Stimulated activated CD4-positive, alpha-beta T cell treated with anti-CD3 and anti-CD28 coated beads, Interleukin-15, amount 100 ng/mL, for 48 hours (primary cell): ENCODE results near the gene VPREB1.
"Not testable (repeated sequence)": the region's sequence is repeated elsewhere in the genome, so short reads cannot be mapped to it uniquely, and the experiment has no call there.

Experiments
- DNase-seq, 2 donors: peaks; one replicate each; pipeline ENCODE4 v3.0.0-alpha.2; 2020; ENCODE audit warnings: low read depth in 2 of 2

The VPREB1 gene, protein sequence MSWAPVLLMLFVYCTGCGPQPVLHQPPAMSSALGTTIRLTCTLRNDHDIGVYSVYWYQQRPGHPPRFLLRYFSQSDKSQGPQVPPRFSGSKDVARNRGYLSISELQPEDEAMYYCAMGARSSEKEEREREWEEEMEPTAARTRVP

DNA sequence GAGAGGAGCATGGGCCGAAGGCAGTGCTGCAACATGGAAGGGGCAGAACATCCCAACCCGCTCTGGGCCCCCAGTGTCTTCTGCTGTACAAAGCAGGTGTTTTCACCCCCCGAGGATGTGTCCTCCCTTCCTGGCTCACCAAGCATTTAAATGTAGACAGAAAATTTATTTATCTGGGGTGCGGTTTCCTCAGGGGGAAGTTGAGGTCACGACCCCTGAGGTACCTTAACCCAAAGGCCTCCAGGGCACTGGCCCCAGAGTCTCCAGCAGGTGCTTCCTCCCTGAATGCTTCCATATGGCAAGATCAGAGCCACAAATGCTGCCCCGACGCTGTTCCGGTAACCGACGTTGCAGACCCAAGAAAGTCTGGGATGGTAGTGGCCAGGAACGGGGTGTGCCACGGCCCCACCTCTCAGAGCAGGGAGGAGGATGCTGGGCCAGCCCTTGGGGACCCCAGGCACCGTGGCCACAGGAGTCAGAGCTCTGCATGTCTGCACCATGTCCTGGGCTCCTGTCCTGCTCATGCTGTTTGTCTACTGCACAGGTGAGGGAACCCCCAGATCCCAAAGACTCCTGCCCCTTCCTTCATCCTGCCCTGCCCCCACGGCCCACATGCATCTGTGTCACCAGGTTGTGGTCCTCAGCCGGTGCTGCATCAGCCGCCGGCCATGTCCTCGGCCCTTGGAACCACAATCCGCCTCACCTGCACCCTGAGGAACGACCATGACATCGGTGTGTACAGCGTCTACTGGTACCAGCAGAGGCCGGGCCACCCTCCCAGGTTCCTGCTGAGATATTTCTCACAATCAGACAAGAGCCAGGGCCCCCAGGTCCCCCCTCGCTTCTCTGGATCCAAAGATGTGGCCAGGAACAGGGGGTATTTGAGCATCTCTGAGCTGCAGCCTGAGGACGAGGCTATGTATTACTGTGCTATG, at the start of gene VPREB1:
Gene VPREB1 (plus strand): TSS at position 471 of the 935 bp plus-strand sequence. CDS start 28 bp downstream, at position 499.
- DNase-seq, result no peak

DNA sequence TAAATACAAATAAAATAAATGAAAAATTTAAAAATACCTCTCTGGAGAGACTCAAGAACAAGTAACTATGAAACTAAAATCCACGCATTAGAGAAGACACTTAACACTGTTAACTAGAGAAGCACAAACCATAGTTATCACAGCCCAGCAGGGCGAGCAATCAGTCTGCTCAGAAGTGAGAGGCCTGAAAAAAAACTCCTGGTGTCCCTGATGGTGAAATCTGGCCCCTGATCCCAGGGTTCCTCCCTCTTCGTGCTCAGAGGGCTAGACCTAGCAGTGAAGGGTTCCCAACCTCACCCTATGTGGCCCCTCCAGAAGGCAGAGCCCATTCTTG, 49.7 kb upstream of the VPREB1 start:
- DNase-seq, result no peak

DNA sequence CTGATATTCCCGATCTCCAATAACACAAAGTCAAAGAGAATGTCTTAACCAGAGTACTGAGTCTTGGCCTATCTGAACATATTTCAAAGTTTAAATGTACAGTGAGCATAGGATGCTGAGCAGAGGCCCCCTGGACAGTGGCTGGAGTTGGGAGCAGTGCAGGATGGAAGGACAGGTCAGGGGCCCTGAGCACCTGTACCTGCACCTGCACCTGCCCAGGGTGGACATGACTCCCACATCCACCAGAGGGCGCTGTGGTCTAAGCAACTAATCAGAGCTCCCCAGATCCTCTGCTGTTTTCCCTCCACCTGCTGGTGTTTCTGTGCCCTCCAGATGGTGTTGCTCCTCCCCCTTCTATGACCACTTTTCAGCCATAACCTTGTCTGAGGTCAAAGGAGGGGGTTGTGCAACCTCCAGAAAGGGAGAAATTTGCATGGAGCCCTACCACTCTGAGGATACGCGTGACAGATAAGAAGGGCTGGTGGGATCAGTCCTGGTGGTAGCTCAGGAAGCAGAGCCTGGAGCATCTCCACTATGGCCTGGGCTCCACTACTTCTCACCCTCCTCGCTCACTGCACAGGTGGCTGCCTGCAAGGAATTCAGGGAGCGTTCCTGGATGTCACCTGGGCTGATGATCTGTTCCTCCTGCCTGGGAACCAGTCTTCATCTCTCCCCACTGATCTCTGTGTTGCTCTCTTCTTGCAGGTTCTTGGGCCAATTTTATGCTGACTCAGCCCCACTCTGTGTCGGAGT, 49.1 kb upstream of the VPREB1 start:
- peak; percentile 68 to 77 for DNase-seq

DNA sequence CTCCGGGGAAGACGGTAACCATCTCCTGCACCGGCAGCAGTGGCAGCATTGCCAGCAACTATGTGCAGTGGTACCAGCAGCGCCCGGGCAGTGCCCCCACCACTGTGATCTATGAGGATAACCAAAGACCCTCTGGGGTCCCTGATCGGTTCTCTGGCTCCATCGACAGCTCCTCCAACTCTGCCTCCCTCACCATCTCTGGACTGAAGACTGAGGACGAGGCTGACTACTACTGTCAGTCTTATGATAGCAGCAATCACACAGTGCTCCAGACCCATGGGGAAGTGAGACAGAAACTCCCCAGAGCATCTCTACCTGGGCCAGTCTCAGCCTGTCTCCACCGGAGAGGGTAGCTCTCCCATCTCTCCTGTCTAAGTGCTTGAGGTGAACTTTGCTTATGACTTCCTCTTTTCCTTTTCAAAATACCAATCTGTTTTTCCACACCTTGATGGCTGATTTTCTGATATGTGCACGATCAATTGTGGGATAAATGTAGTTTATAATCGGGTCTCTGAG, 48.5 kb upstream of the VPREB1 start:
- no peak for DNase-seq

DNA sequence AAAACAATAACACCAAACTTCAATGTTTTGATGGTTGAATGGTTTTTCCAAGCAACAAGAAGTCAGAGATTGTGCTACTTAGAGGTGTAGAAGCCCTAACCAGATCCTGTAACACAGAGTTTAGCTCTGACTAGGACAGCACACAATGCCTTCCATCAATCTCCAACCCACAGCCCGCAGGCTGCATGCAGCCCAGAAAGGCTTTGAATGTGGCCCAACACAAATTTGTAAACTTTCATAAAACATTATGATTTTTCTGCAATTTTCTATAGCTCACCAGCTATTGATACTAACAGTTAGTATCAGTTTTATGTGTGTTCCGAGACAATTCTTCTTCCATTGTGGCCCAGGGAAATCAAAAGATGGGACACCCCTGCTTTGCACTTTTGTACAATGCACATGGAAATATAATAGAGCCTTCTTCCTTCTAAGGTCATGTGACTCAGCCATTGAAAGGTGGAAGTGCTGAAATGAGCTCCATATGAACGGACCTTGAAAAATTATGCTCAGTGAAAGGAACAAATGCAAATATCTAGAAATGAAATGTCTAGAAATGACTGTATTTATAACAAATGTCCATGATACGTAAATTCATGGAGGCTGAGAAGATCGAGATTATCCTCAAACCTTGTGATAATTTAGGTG, 47.6 kb upstream of the VPREB1 start:
- DNase-seq, result no peak

DNA sequence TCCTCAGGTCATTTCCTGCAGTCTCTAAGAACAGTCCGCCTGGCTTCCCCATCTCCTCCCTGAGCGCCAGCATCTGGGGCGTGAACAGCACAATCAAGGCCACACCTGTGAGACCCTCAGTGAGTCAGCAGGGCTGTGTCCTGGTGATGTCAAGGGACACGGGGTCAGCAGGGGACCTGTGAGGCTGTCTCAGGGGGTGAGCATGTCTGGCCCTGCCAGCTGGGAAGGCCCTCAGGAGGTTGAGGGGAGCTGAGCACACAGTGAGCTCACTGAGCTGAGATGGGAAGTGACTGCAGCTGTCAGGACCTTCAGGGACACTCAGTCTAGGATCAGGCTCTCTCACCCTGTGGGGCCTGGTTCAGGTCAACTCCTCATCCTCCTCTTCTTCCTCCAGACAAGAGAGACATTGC, 46.6 kb upstream of the VPREB1 start:
- DNase-seq, result no peak

DNA sequence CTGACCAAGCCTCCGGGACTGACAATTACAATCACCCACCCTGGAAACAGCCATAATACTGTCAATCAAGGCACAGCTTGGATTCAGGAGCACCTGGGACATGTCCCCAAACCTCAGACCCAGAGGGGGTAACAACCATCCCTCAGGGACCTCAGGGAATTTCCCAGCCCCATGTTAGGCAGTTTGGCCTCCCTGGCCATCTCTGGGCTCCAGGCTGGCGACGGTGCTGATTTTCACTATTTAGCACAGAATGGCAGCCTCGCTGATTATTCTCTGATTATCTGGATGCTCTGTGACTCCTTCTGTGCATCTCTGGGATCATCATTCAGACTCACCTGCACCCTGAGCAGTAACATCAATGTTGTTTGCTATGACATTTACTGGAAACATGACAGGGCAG, 45.8 kb upstream of the VPREB1 start:
- DNase-seq, result no peak

DNA sequence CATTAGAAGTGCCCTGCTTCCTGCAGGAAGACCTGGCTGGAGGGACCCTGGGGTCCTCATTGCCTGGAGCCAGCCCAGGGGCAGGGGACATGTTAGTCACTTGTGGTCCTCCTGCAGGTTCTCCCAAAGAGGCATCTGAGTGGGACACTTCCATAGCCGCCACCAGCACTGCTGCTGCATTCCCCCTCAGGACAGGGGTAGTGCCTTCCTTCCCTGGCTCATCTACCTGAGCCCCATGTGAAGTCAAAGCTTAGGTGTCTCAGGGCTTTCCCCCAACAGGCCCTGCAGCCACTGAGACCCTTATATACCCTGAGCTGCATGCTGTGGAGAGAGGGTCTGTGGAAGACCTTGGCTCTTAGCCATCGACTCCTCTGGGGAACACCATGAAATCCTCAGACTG, 45.0 kb upstream of the VPREB1 start:
- DNase-seq, result no peak

DNA sequence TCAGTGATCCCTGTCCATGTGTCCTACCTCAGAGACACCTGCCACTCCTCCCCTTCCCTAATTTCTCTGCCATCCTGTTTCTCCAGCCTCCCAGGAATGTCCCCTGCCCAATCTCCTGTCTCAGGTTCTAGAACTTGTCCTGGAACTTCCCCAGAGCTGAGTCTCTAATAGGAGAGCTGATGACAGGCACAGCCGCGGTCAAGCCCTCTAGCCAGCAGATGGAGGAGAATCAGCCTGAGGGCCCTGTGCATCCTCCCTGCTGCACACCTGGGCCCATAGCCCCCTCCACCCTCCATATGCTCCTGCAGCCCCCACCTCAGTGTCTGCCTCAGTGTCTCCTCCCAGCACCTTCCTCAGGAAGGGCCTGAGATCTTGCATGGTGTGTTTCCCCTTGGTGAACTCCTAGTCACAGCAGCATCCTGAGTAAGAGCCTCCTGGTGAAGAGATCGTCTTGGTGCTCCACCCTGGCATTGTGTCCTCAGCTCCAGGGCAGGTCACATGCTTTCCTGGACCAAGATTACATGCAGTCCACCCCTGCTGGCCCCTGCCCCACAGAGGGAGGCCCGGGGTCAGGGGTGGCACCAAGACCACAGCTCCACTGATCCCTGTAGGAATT, 43.9 kb upstream of the VPREB1 start:
- no peak for DNase-seq

DNA sequence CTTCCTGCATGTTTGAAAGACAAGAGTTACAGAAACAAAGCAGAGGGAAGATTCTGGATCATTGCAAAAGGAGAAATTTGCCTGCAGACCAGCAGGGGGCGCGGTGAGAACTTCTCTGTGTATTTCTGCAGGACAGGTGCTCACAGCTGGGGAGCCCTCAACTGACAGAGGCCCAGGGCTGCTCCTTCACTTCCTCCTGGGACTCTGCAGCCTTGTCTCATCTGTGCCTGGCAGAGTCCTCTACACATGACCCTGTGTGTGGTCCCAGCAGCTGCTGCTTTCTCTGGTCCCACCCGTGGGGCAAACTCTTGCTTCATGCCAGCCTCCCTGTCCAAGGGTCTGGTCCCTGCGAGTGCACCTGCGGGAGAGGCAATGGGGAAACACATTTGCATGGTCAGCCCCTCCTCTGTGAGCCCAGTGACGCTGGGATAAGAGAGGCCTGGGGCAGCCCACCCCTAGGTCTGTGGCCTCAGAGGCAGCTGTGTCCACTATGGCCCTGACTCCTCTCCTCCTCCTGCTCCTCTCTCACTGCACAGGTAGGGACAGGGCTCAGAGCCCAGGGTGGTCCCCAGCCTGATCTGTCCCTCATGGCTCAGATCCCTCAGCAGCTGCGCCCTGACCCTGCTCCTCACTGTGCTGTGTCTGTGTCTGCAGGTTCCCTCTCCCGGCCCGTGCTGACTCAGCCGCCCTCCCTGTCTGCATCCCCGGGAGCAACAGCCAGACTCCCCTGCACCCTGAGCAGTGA, 43.2 kb upstream of the VPREB1 start:
- peak in 1 of 2 donors; percentile 30 for DNase-seq

DNA sequence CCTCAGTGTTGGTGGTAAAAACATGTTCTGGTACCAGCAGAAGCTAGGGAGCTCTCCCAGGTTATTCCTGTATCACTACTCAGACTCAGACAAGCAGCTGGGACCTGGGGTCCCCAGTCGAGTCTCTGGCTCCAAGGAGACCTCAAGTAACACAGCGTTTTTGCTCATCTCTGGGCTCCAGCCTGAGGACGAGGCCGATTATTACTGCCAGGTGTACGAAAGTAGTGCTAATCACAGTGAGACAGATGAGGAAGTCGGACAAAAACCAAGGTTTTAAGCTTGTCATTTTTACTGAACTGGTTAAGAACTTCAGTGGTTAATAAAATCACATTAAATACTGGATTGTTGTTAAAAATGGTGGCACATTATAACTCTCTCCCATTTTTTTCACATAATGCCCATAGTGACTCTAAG, 42.6 kb upstream of the VPREB1 start:
- no peak for DNase-seq

DNA sequence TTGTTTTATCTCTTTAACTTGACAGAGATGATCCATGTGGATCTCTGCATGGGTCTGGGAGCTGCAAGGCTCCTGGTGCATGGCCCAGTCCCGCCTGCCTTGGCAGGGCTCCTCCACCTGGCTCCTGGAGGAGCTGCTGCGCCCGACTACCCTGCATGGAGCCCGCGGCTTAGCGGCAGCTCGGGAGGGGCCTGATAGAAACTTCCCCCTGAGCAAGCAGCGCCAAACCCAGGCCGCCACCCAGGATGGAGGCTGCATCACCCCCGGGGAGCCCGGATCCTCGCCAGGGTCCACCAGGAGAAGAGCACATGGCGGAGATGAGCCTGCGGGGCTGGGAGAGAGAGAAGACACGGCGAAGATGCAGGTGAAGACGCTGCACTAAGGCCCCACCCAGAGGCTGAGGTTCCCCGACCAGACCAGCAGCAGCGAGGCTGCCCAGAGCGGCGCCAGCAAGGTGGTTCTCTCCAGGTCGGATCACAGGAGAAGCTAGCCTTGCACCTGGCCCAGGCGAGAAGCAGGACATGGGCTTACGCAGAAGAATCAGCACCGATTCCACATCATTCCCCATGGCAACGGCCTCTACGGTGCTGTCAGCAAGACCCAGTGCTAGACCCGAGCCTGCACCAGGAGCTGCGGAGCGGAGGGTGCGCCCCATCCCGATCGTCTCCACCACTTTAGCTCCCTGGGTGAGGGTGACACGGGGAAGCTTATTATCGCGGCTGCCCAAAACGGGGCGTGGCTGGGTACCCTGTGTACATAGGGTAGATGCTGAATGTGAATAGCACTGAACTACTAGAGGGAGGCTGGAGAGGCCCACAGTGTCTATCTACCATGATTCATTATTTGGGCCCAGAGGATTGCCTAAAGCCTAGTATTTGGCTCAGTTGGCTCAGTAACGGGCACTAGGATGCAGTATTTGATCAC, 41.3 kb upstream of the VPREB1 start:
- DNase-seq, result no peak

DNA sequence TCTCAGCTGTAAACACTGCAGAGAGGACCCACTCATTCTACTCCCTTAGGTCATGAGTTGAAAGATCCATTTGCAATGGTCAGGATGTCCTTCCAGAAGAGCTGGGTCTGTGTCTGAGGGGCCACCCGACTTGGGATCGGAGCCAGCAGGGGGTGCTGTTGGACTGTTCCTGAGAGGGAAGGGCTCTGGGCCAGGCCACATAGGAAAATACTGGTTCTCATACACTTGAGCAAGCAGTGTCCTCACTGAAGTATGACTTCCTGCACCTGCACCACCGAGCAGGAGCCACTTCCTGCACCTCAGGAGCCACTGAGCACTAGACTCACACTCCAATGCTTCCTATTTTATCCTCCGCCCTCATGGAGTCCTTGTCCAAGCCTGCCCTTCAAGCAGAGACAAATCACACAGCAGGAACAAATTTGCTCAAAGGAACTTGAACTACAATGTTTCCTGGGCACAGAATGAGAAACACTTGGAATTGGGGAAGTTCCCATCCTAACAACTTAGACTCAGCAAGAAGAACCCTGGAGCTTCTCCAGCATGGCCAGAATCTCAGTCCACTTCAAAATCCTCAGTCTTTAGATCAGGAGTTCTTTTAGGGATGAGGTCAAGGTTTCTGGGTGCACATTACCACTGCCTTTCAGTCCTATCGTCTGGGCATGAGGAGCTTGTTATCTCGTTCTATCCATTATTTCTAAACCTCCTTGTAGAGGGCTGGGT, 36.6 kb upstream of the VPREB1 start:
- DNase-seq, result peak; percentile 71 to 85

DNA sequence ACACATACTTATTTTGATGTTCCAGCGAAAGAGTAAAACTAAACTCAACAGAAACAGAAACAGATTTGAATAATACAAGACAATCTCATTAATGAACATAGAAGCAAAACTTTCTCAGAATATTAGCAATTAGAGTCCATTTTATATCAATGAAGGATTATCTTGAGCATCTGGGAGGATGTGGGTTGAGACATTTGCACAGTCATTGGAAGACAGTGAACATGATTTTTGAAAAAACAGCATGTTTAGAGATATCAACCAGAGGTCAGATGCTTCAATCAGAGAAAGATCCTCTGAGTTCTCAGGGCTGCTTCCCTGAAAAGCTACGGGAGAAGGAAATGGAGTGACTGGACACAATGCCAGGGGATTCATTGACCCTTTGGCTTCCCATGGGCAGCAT, 35.9 kb upstream of the VPREB1 start:
- no peak for DNase-seq

DNA sequence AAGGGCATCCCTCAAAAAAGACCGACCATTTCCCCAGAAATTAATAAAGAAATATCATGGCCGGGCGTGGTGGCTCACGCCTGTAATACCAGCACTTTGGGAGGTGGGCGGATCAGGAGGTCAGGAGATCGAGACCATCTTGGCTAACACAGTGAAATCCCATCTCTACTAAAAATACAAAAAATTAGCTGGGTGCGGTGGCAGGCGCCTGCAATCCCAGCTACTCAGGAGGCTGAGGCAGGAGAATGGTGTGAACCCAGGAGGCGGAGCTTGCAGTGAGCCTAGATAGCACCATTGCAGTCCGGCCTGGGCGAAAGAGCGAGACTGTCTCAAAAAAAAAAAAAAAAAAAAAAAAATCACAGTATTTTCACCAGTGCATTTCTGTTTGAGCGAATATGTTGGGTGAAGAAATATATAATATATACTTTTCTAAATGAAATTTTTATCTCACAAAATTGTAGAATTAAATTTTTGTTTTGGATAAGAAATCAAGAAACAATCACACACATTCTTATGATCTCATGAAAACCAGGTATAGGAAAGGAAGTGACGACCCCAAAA, 35.4 kb upstream of the VPREB1 start:
- not testable (repeated sequence) for DNase-seq

DNA sequence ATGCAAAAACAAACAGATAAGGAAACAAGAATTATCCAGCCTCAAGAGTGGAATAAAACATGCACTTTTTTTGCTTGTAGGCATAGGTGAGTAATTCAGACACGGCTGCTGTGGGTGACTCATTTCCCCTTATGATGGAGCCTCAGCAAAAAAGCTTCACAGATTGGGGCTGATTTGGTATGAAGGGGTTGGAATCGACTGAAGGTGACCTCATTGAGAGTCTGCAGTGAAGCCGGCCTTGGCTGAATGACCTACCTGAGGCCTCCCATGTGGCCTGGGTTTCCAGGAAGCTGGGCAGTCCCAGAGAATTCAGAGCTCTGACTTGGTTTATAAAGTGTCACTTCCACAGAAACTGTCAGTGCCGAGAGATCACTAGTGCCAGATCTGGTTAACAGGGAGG, 34.2 kb upstream of the VPREB1 start:
- DNase-seq, result peak; percentile 58 to 61

DNA sequence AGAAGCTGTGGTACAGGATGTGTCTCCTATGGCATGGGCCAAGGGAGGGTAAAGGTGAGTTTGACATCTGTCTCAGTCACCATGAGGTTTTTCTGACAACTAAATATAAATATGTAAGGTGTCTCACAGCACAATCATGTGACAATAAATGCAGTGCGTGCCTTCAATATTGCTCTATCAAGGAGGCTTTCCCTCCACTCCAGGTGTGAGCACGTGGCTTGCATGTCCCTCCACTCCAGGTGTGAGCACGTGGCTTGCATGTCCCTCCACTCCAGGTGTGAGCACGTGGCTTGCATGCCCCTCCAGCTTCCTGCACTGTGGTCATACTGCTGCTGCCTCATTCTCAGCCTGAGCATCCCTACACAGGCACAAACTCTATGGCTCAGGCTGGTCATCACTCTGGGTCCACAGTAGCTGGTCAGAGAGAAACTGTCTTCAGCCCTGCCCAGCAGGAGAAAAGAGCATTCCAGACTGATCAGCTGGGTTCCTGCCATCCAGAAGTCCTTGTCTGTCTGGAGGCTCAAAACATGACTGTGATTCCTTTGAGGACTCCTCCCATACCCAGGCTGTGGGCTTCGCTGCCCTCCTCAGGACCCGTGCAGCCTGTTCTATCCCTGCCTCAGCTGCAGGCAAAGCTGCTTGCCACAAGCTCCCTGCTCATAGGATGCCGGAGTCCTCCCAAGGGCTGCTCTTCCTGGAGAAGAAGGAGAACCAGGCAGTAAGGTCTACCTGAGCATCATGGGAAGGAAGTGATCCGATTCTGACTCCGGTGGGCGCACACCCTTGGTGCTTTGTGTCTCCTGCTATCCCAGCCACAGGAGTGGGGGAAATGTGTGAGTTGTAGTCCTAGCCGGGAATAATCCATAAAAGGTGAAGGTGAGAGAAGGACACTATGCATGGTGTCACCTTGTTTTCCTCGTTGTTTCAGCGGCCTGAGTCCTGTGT, 33.4 kb upstream of the VPREB1 start:
- DNase-seq, result no peak

DNA sequence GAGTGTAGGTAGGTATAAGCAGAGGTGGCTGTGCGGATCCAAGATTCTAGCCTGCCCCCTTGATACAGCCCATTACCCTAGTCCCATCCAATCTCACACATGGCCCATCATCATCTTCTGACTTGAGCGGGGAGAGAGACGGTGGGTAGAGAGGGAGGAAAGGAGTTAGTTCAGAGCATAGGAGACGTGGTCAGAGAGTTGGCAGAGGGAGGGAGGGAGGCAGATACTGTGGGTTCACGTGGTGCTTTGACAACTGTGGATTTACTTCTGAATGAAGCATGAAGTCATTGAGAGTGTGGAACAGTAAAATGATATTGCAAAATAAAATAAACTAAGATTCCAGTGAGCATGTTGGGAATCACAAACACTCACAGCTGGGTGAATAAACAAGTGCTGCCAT, 31.4 kb upstream of the VPREB1 start:
- no peak for DNase-seq
